Tibial artery (tissue), 4 donors: ENCODE measurements around the gene MPEG1.

Source experiments
- DNase-seq, 2 donors: peaks; one replicate each; pipeline ENCODE4 v3.0.0-alpha.2; 2019
- H3K27ac ChIP-seq, 2 donors: fragments of 200-600 bp; sonication (generic) in 1 of 2; 1 replicate in 1 of 2; 2 replicates in 1 of 2; pipeline ENCODE4 v1.5.1; 2018 to 2019; ENCODE audit warnings: mild to moderate bottlenecking in 1 of 2
- H3K27me3 ChIP-seq, 2 donors: fragments of 200-600 bp; sonication (generic) in 1 of 2; one replicate each; pipeline versions ENCODE4 v1.5.1 to v1.6.0; 2016 to 2019
- H3K36me3 ChIP-seq, 3 donors: fragments of 200-600 bp; sonication (generic) in 2 of 3; one replicate each; pipeline ENCODE4 v1.5.1; 2016 to 2019; ENCODE audit warnings: mild to moderate bottlenecking in 2 of 3
- H3K4me1 ChIP-seq, 4 donors: fragments of 200-600 bp; sonication (generic) in 2 of 4; 1 replicate in 3 of 4; 2 replicates in 1 of 4; pipeline ENCODE4 v1.5.1; 2016 to 2019
- H3K4me3 ChIP-seq, 2 donors: fragments of 200-600 bp; sonication (generic) in 1 of 2; 1 replicate in 1 of 2; 2 replicates in 1 of 2; pipeline ENCODE4 v1.5.1; 2018 to 2019; ENCODE audit warnings: mild to moderate bottlenecking in 2 of 2
- H3K9me3 ChIP-seq, 3 donors: fragments of 200-600 bp; sonication (generic) in 1 of 3; one replicate each; pipeline ENCODE4 v1.5.1; 2016 to 2019
- intact Hi-C: fragments of 100-400 bp; cut with DNase I; formaldehyde crosslinking; loops from one replicate; pipeline ENCODE4 v1.15.0; 2023; ENCODE audit warnings: low total_unique reads
- TF ChIP-seq, protein P1 (sequence below), 2 experiments: fragments of 200-600 bp in 1 of 2; fragments of 450-650 bp in 1 of 2; IDR thresholded peaks; one replicate each; pipeline ENCODE4 v1.5.1; 2017 to 2019; ENCODE audit warnings: antibody characterized with exemption in 2 of 2, mild to moderate bottlenecking in 1 of 2, moderate library complexity in 1 of 2

Gene MPEG1

DNA sequence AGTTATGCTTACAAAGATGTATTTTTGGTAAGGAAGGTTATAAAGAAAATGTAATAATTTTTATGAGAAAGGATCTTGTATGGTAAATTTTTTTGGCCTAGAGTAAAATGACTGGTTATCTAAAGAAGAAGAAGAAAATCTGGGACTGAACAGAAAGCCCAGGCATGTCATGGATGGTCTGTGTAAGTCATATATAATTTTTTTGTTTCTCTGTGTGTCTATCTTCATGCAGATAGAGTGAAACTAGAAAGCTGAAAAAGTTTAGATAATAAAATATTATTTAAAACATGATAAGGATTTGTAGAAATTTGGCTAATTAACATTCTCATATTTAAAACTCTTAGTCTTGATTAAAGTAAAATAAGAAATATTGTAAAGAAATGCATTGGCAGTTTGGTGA, 27.6 kb upstream of the MPEG1 start:
- DNase-seq, result no peak
- TF ChIP-seq, protein P1, sequence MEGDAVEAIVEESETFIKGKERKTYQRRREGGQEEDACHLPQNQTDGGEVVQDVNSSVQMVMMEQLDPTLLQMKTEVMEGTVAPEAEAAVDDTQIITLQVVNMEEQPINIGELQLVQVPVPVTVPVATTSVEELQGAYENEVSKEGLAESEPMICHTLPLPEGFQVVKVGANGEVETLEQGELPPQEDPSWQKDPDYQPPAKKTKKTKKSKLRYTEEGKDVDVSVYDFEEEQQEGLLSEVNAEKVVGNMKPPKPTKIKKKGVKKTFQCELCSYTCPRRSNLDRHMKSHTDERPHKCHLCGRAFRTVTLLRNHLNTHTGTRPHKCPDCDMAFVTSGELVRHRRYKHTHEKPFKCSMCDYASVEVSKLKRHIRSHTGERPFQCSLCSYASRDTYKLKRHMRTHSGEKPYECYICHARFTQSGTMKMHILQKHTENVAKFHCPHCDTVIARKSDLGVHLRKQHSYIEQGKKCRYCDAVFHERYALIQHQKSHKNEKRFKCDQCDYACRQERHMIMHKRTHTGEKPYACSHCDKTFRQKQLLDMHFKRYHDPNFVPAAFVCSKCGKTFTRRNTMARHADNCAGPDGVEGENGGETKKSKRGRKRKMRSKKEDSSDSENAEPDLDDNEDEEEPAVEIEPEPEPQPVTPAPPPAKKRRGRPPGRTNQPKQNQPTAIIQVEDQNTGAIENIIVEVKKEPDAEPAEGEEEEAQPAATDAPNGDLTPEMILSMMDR (IDR thresholded peaks at IDR 0.05), result no peak
- Histone ChIP-seq H3K4me3 (no peak overlapping the region), H3K27me3 (no peaks in the 10 kb centered on the region), H3K36me3 (no peaks in the 10 kb centered on the region), H3K9me3 (no peaks in the 10 kb centered on the region), H3K4me1 (no peaks in the 10 kb centered on the region), H3K27ac (no peak overlapping the region)
- intact Hi-C loops, result no loop called here

DNA sequence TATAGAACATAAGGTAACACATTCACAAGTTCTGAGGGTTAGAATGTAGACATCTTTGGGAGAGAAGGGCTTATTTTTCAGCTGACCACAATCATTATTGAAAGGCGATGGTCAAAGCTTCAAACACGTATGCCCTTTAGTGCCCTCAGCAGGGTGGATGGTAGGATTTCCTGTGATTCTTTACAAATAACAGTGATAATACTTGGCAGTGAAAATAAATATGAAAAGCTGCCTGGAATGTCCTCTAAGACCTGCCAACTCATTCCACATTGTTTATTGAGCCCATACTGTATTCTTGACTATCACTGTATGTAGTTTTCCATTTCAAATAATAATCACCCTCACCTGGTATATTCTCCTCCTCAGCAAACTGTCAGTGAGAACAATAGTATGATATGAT, 13.7 kb upstream of the MPEG1 start:
- H3K27me3 ChIP-seq, result no peaks in the 10 kb centered on the region
- TF ChIP-seq, protein P1 (IDR thresholded peaks at IDR 0.05), result no peak
- H3K9me3 ChIP-seq, result no peaks in the 10 kb centered on the region
- intact Hi-C loops, result no loop called here
- H3K4me3 ChIP-seq, result no peak overlapping the region
- H3K27ac ChIP-seq, result no peak overlapping the region
- no peak for DNase-seq
- peaks cover 0 to 6% (median 1%) of the 10 kb centered on the region in 4 donors for H3K4me1 ChIP-seq
- no peaks in the 10 kb centered on the region for H3K36me3 ChIP-seq

DNA sequence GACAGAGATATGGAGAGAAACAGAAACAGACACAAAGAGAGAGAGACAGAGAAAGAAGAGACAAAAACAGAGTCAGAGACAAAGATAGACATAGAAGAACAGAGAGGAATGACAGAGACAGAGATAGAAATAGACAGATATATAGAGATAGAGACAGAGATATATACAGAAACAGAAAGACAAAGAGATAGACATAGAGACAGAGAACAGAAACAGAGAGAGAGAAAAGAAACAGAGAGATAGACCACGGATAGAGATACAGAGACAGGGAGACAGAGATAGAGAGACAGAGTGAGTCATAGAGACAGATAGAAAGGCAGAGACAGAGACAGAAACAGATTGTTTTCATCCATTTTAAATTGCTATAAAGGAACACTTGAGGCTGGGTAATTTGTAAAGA, 12.3 kb upstream of the MPEG1 start:
- H3K4me1 ChIP-seq, result peaks cover 0 to 11% (median 3%) of the 10 kb centered on the region in 4 donors
- no peak overlapping the region for H3K4me3 ChIP-seq
- TF ChIP-seq, protein P1 (IDR thresholded peaks at IDR 0.05), result no peak
- H3K9me3 ChIP-seq, result no peaks in the 10 kb centered on the region
- intact Hi-C loops, result no loop called here
- no peak overlapping the region for H3K27ac ChIP-seq
- H3K27me3 ChIP-seq, result no peaks in the 10 kb centered on the region
- DNase-seq, result no peak
- no peaks in the 10 kb centered on the region for H3K36me3 ChIP-seq

DNA sequence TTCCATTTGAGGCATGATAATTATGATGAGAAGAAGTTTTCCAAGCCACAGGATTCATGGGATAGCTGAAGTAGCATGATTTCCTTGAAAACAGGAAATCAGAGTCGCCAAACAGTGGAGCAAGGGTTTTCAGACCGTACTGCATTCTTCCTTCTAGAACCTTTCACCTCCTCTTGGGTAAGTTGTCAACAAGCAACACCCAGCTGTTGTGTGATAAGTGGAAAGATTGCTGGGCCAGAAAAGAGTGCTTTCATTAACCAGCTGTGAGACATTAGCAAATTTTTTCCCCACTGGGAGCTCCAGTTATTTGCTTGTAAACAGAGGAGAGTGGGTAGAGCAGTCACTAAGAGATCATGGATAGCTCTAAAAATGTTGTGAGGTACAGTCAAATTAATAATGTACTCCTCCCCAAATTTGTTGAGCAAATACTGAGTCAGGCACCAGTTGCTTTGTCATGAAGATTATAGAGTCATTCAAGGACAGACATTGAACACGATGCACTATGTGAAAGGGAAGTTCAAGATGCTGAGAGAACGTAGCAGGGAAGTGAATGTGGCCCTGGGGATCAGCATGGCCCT, 11.7 kb upstream of the MPEG1 start:
- Histone ChIP-seq H3K27ac (no peak overlapping the region), H3K4me1 (peaks cover 0 to 11% (median 3%) of the 10 kb centered on the region in 4 donors), H3K9me3 (no peaks in the 10 kb centered on the region), H3K27me3 (no peaks in the 10 kb centered on the region), H3K4me3 (no peak overlapping the region), H3K36me3 (no peaks in the 10 kb centered on the region)
- TF ChIP-seq, protein P1 (IDR thresholded peaks at IDR 0.05), result no peak
- DNase-seq, result no peak
- intact Hi-C loops, result no loop called here

DNA sequence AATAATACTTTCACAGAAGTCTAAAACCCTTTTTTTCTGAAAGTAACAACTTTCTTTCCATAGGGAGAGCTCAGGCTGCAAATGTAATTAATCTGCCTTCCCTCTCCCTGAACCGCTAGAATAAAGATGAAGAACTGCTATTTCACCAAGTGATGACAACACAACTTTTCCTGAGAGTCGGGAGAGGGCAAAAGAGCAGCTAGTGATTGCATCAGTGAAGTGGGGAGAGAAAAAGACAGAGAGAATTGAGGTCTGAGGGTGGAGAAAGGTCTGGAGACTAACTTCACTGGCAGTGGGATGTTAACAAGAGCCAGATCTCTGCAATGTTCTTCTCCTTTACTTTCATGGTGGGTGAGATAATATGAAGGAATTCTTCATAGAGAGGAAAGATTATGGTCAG, 10.9 kb upstream of the MPEG1 start:
- no peaks in the 10 kb centered on the region for H3K27me3 ChIP-seq
- intact Hi-C loops, result no loop called here
- no peaks in the 10 kb centered on the region for H3K9me3 ChIP-seq
- no peak for DNase-seq
- no peaks in the 10 kb centered on the region for H3K36me3 ChIP-seq
- TF ChIP-seq, protein P1 (IDR thresholded peaks at IDR 0.05), result no peak
- no peak overlapping the region for H3K27ac ChIP-seq
- H3K4me1 ChIP-seq, result peaks cover 0 to 11% (median 3%) of the 10 kb centered on the region in 4 donors
- H3K4me3 ChIP-seq, result no peak overlapping the region

DNA sequence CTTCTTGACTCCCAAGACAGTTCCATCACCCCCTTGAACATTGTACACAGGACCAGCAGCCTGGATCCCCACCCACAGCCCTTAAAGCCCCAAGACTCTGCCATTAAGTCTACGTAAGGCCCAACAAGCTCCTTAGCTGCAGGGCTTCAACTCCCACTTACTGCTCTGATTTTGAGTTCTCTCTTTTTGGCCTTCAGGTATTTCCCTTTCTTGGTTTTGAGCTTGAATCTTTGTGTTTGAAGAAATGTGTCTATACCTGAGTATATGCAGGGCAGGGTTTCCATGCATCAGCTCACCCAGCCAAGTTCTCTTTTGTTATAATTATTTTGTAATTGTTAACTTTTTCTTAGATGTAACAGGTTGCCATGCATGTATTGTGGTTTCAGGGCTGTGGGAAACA, 10.4 kb upstream of the MPEG1 start:
- Histone ChIP-seq H3K27ac (no peak overlapping the region), H3K4me3 (no peak overlapping the region), H3K9me3 (no peaks in the 10 kb centered on the region), H3K36me3 (no peaks in the 10 kb centered on the region), H3K27me3 (no peaks in the 10 kb centered on the region), H3K4me1 (peaks cover 0 to 11% (median 3%) of the 10 kb centered on the region in 4 donors)
- TF ChIP-seq, protein P1 (IDR thresholded peaks at IDR 0.05), result no peak
- DNase-seq, result no peak
- intact Hi-C loops, result no loop called here
